ENCODE measurements around the gene AFF1. TPM values are rescaled to one million over a fixed set of nuclear protein-coding genes. Genes with fewer than 3 reads are reported as not detected.

The AFF1 gene
- polyA plus RNA-seq, 1 donor (not counting 4 experiments of a cell fraction or from before 2014, with no cell fraction given) = 14.4 TPM

- H3K9me3 ChIP-seq (ENCODE audit: control insufficient read depth, low read depth, low read length) = no peaks in the 10 kb centered on the region
- no peak overlapping the region for H3K9ac ChIP-seq (ENCODE audit: control insufficient read depth, extremely low read depth, insufficient read depth, low read length)
- H3K4me2 ChIP-seq (ENCODE audit: control insufficient read depth, extremely low read depth, insufficient read depth, low read depth, low read length) = no peak overlapping the region
- no peak for TF ChIP-seq EZH2 (IDR thresholded peaks at IDR 0.05; ENCODE audit: low read length)
- no peak for TF ChIP-seq CTCF (optimal IDR thresholded peaks at IDR 0.05 in 1 of 3, IDR thresholded peaks at IDR 0.05 in 1 of 3, conservative IDR thresholded peaks at IDR 0.05 in 1 of 3; ENCODE audit: extremely low read depth in 1 of 3, insufficient read depth in 2 of 3, low read length in 3 of 3)
- no peak overlapping the region for H3K4me3 ChIP-seq (ENCODE audit: control insufficient read depth in 2 of 3, extremely low read depth in 1 of 3, insufficient read depth in 2 of 3, low read depth in 1 of 3, low read length in 3 of 3)
- no peak overlapping the region for H2AFZ ChIP-seq (ENCODE audit: control insufficient read depth, low read length)
- no peak overlapping the region for H3K27ac ChIP-seq (ENCODE audit: control insufficient read depth, insufficient read depth, low read length)
- peaks cover 28% of the 10 kb centered on the region for H3K79me2 ChIP-seq (ENCODE audit: control insufficient read depth, insufficient read depth, low read length)
- no peaks in the 10 kb centered on the region for H4K20me1 ChIP-seq (ENCODE audit: control insufficient read depth, extremely low read depth, insufficient read depth, low read length)
- H3K4me1 ChIP-seq (ENCODE audit: control insufficient read depth, extremely low read depth, insufficient read depth, low read length) = peaks cover 1% of the 10 kb centered on the region
- DNase-seq (ENCODE audit: low read depth, low spot score) (no peak), FAIRE-seq (no peak)
- no peaks in the 10 kb centered on the region for H3K9me1 ChIP-seq (ENCODE audit: control insufficient read depth, extremely low read depth, insufficient read depth, low read length)
- H3K27me3 ChIP-seq (ENCODE audit: control insufficient read depth, extremely low read depth, insufficient read depth, low read length) = no peaks in the 10 kb centered on the region
- peaks cover 1 to 14% of the 10 kb centered on the region in 2 experiments for H3K36me3 ChIP-seq (ENCODE audit: control insufficient read depth in 2 of 2, extremely low read depth in 1 of 2, insufficient read depth in 2 of 2, low read length in 2 of 2)
- dilution Hi-C loops (cut with MboI; ENCODE audit: extremely low pct_ligation_motif_present, low sequenced_read_pairs) = no loop called here
These were observed 16.2 kb downstream of the AFF1 start for GRCh38 chr4:86950831-86951525.

GRCh38 chr4:86955888-86956451 lies 21.2 kb downstream of the AFF1 start:
- Histone ChIP-seq H3K4me1 (ENCODE audit: control insufficient read depth, extremely low read depth, insufficient read depth, low read length) (peaks cover 10% of the 10 kb centered on the region), H2AFZ (ENCODE audit: control insufficient read depth, low read length) (no peak overlapping the region), H3K4me2 (ENCODE audit: control insufficient read depth, extremely low read depth, insufficient read depth, low read depth, low read length) (no peak overlapping the region), H3K4me3 (ENCODE audit: control insufficient read depth in 2 of 3, extremely low read depth in 1 of 3, insufficient read depth in 2 of 3, low read depth in 1 of 3, low read length in 3 of 3) (no peak overlapping the region), H3K27ac (ENCODE audit: control insufficient read depth, insufficient read depth, low read length) (no peak overlapping the region), H3K9me3 (ENCODE audit: control insufficient read depth, low read depth, low read length) (no peaks in the 10 kb centered on the region), H3K9ac (ENCODE audit: control insufficient read depth, extremely low read depth, insufficient read depth, low read length) (no peak overlapping the region), H3K9me1 (ENCODE audit: control insufficient read depth, extremely low read depth, insufficient read depth, low read length) (no peaks in the 10 kb centered on the region), H3K27me3 (ENCODE audit: control insufficient read depth, extremely low read depth, insufficient read depth, low read length) (no peaks in the 10 kb centered on the region), H3K79me2 (ENCODE audit: control insufficient read depth, insufficient read depth, low read length) (peaks cover 32% of the 10 kb centered on the region), H3K36me3 (ENCODE audit: control insufficient read depth in 2 of 2, extremely low read depth in 1 of 2, insufficient read depth in 2 of 2, low read length in 2 of 2) (peaks cover 4% of the 10 kb centered on the region in 2 experiments), H4K20me1 (ENCODE audit: control insufficient read depth, extremely low read depth, insufficient read depth, low read length) (no peaks in the 10 kb centered on the region)
- FAIRE-seq (no peak), DNase-seq (ENCODE audit: low read depth, low spot score) (no peak)
- dilution Hi-C loops (cut with MboI; ENCODE audit: extremely low pct_ligation_motif_present, low sequenced_read_pairs) = no loop called here
- TF ChIP-seq CTCF (optimal IDR thresholded peaks at IDR 0.05 in 1 of 3, IDR thresholded peaks at IDR 0.05 in 1 of 3, conservative IDR thresholded peaks at IDR 0.05 in 1 of 3; ENCODE audit: extremely low read depth in 1 of 3, insufficient read depth in 2 of 3, low read length in 3 of 3) = no peak
- TF ChIP-seq EZH2 (IDR thresholded peaks at IDR 0.05; ENCODE audit: low read length) = no peak

Measured in keratinocyte (primary cell).